Measurements from ENCODE around the gene ARHGAP15.

ARHGAP15 gene

DNA sequence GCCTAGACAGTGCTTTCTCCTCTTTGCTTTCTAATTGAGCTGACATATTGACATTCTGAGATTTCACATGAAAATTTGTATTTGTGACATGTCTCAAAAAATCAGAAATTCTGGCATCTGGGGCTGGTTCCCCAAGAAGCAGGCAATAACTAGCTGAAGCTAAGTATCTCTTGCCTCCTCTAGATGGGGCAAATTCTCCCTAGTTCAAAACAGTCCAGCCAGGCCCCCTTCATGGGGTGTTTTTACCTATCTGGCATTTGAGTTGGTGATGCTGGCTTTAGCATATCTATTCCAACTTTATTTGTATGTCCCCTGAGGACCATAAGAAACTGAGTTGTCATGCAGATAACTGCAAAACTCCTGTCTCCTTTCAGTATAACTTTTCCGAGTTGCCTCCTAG, 39.9 kb downstream of the ARHGAP15 start:
- no peak for DNase-seq (ENCODE audit: low read depth, low spot score)

DNA sequence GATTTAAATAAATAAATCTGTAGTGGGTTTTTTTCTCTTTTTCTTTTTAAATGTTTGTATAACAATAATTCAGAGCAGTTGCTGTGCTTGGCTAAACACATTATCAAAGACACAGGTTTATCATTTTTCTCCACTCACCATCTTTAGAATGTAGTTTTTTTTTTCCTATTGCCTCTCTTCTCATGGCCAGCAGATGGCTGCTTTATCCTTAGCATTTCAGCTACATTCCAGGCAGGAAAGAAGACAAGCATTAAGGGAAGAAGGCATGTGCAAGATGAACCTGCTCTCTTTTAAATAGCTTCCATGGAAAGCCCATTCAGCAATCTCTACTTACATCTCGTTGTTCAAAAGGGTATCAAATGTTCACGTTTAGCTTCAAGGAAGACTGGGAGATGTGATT, 42.6 kb downstream of the ARHGAP15 start:
- DNase-seq (ENCODE audit: low read depth, low spot score) = no peak

DNA sequence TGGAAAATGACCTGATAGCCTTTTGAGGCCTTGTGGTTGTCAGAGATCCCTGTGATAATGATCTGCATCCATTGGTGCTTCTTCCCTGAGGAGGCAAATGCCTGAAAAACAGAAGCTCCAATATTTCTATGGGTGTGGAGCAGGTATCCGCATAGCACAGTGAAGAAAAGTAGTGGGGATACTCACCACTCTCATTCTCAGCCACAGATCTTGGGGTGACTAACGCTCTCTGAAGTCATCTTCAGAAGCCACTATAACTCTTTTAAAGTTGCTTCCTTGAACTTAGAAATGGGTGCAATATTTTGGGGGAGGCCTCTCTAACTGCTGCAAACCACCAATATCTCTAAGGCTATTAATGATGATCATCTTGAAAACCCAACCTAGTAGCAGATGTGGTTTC, 46.2 kb downstream of the ARHGAP15 start:
- DNase-seq (ENCODE audit: low read depth, low spot score) = no peak

- no peak for DNase-seq (ENCODE audit: low read depth, low spot score)
Observed at GRCh38 chr2:143176606-143177005, 47.4 kb downstream of the ARHGAP15 start.

DNA sequence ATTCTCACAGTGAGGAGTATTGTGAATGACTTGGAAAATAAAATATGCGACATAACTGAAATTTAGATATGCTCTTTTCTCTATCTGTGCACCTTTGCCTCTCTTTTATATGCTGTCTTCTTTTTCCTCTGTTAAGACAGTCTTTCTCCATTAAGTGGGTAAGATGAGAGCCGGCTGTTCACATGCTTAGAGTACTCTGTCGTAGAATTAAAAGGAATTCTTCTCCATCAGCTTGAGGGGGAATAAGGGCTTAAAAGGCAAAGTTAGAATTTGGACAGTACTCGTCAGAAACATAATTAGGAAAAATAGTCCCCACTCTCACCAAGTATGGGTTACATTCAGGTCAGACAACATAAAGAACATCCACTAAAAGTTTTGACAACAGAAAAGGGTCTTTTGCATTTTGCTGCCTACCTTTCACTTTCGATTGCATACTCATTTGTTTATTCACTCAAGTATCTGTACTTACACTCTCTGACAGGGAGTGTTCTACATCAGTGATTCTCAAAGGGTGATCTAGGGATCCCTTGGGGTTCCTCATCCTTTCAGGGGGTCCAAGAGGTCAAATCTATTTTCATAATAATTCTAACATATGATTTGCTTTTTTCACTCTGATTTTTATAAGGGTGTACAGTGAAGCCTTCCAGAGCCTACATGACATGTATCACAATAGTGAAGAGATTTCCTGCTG, 48.0 kb downstream of the ARHGAP15 start:
- DNase-seq (ENCODE audit: low read depth, low spot score) = no peak

GRCh38 chr2:143181494-143181893, 52.3 kb downstream of the ARHGAP15 start:
- DNase-seq (ENCODE audit: low read depth, low spot score) = no peak

- DNase-seq (ENCODE audit: low read depth, low spot score) = no peak
Observed at GRCh38 chr2:143182649-143183048, 53.4 kb downstream of the ARHGAP15 start.

DNA sequence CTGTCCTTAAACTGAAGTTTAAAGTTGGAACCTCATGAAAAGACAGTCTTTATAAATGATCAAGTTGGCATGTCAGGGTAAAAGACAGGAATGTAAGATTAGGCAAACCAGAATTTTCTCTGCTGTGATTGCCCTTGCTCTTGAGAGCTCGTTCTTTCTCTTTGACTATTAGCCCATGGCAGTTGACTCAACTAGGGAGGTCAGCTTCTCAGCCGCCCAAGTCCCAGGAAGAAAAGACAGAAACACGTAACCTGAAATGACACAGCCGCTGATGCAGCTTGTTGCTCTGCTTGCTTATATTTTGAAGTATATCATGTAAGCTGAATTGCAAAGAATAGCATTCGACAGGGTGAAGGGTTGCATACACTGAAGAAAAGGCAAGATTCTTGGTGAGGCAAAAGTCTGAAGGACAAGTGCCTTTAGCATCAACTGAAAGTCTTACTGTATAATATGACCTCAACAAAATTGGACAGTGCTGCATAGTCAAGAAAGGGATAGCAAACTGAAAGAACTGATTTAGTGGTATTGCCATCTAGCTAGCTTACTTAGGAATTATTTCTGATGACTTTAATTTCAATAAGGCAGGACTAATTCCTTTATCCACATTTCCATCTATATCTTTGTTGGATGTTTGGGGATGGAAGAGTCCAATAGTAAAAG, 54.7 kb downstream of the ARHGAP15 start:
- DNase-seq (ENCODE audit: low read depth, low spot score) = no peak

GRCh38 chr2:143186876-143187275, 57.7 kb downstream of the ARHGAP15 start:
- no peak for DNase-seq (ENCODE audit: low read depth, low spot score)

DNA sequence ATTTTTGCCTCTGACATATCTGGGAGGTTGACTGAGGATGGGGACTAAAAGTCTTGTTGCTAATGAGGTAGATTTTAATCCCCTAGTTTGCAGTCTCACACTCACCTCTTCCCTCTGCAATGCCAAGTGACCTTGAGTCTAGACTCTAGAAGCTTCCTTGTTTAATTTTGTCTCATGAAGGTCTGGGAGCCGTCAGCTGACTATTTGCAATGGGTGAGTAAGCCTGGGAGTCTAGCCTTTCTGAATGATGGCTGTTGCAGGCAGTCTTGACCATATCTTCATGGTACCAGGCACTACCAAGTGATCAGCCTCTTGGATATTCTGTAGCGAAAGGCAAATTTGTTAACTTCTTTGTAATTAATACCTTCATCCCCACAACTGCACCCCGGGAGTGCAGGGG, 61.2 kb downstream of the ARHGAP15 start:
- DNase-seq (ENCODE audit: low read depth, low spot score) = no peak

DNA sequence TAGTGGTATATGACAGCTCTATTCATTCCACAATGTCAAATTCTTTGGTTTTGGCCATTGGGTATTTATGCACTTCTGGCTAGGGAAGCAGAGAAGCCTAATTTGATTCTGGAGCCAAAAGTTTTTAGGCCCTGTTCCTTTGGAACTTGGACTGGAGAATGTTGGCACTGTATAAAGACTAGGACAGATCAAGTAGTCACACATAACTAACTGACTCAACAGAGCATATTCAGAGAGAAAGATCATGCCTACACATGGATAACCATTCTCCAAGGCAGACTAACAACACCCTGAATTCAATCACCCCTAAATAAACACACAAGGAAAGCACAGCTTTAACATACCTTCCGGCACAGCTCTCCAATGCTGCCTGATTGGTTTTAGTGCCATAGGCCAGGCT, 62.9 kb downstream of the ARHGAP15 start:
- no peak for DNase-seq (ENCODE audit: low read depth, low spot score)

- no peak for DNase-seq (ENCODE audit: low read depth, low spot score)
Observed at GRCh38 chr2:143192716-143193115, 63.5 kb downstream of the ARHGAP15 start.

DNA sequence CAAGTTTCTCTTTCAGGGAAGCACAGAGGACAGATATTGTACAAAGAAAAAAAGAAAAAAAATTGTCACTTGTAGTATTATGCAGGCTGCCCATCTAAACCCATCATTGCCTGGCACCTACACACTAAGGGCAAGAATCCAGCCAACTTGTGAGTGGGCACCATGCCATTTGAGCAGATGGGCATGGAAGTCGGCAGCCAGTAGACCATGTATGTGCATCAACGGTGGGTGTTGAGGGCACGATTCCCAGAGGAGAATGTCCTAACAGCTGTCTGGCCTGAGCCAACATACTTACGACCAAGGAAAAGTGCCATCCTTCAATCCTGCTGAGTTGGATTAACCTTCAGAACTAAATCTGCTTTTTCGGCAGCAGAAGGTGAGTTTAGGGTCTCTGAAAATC, 63.9 kb downstream of the ARHGAP15 start:
- no peak for DNase-seq (ENCODE audit: low read depth, low spot score)

GRCh38 chr2:143195511-143195910, 66.3 kb downstream of the ARHGAP15 start:
- DNase-seq (ENCODE audit: low read depth, low spot score) = no peak

DNA sequence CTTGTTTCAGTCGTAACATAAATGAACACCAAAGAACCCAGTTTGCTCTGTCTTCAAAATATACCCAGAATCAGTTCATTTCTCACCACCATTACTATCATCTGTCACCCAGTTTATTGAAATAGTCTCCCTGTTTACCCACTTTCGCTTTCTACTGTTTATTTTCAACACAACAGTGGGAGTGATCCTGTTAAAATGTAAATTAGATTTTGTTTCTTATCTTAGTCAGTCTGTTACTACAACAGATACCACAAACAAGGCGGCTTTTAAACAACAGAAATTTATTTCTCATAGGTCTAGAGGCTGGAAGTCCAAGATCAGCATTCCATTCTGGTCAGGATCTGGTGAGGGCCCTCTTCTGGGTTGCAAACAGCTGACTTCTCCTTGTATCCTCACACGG, 74.8 kb downstream of the ARHGAP15 start:
- no peak for DNase-seq (ENCODE audit: low read depth, low spot score)

GRCh38 chr2:143205106-143205764, 76.0 kb downstream of the ARHGAP15 start:
- no peak for DNase-seq (ENCODE audit: low read depth, low spot score)

DNA sequence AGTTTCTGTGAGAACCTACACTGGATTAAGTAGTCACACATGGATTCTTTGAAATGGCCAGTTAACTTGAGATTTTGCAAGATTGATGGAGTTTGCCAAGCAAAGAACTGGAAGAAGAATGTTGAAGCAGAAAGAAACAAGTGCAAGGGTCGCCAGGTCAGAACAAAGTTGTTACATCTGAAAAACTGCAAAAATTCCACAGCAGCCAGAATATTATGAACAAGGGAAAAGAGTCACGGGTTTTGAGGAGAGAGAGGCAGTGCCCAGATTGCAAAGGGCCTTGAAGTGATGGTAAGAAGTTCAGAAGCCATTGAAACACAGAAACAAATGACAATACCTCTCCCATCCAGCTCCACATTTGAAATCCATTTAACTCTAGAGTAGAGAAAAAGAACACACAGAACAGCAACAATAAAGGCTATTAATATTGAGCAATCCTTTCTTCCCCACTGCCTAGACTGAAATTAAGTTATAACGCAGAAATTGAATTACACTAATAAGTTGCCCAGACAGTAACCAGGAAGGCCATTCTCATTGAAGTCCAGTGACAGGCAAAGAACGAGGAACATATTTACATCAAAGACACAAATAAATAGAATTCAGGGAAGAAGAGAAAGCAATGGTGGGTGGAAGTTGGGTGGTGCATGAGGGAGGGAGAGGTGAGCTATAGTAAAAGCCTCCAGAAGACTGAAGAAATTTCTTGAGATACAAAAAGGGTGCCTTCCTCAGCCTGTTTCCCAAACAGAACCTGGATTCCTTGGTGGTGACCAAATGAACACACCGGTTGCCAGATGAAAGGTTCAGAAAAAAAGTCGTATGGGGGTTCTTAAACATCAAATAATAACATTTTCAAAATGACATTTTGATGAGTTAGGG, 80.6 kb downstream of the ARHGAP15 start:
- no peak for DNase-seq (ENCODE audit: low read depth, low spot score)

GRCh38 chr2:143210446-143210819, 81.2 kb downstream of the ARHGAP15 start:
- no peak for DNase-seq (ENCODE audit: low read depth, low spot score)

GRCh38 chr2:143217512-143218115, 88.4 kb downstream of the ARHGAP15 start:
- DNase-seq (ENCODE audit: low read depth, low spot score) = no peak

DNA sequence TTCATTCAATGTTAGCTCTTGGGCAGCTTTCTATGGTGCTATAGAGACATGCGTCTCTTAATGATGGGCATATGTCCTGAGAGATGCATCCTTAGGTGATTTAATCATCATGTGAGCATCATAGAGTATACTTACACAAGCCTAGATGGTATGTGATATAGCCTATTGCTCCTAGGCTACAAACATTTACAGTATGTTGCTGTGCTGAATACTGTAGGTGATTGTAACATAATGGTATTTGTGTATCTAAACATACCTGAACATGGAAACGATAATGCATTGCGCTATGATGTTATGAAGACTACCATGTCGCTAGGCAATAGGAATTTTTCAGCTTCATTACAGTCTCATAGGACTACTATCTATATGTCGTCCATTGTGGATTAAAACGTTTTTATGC, 89.4 kb downstream of the ARHGAP15 start:
- DNase-seq (ENCODE audit: low read depth, low spot score) = no peak

DNA sequence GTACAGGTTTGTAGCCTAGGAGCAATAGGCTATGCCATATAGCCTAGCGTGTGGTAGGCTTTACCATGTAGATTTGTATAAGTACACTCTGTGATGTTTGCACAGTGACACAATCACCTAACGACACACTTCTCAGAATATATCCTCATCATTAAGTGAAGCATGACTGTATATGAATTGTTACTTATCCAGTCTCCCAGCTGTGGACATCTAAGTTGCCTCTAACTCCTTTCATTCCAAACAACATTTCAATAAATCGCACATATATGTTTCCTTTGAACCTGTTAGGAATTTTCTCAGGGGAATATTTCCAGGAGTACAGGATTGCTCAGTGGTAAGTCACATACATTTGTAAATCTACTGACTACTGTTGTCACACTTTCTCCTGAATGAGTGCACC, 90.0 kb downstream of the ARHGAP15 start:
- no peak for DNase-seq (ENCODE audit: low read depth, low spot score)

GRCh38 chr2:143223556-143223955, 94.3 kb downstream of the ARHGAP15 start:
- no peak for DNase-seq (ENCODE audit: low read depth, low spot score)

Data from brain pericyte (primary cell).